Measurements from ENCODE around the gene NRN1L. TPM values are rescaled to one million over a fixed set of nuclear protein-coding genes. Genes with fewer than 3 reads are reported as not detected.

NRN1L gene
- total RNA-seq, 2 donors from 2014 or later = 7.0 to 7.3 TPM

DNA sequence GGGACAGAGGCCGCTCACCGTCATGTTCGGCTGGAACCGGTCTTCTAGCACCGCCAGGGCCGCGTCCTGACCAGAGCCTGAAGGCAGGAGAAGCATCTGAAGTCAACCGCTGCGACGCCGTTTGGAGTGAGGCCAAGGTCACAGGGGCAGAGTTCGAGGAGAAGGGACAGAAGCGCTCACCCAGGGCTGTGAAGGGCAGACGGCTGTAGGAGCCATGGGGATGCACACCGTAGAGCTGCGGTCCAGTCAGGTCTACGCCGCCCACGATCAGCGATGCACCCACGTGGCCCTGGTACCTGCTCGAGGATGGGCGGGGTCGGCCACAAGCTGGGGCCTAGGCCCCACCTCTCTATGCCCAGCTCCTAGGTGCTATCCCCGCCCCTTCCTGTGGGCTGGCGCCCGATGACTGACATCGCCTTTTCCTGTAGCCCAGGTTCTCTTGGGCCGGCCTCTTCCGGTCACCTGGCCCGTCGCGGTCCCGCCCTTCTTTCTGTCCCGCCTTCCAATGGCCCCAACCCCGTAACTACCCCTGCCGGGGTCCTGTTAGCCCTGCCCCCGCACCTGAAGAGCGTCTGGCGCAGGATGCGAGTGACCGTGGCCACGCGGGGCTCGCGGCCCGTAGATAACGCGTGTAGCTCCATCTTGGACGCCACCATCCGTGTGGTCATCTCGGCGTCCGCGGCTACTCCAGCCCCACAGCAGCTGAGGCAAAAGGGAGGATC is 50.9 kb downstream of the NRN1L start:
- TF ChIP-seq, protein P1, sequence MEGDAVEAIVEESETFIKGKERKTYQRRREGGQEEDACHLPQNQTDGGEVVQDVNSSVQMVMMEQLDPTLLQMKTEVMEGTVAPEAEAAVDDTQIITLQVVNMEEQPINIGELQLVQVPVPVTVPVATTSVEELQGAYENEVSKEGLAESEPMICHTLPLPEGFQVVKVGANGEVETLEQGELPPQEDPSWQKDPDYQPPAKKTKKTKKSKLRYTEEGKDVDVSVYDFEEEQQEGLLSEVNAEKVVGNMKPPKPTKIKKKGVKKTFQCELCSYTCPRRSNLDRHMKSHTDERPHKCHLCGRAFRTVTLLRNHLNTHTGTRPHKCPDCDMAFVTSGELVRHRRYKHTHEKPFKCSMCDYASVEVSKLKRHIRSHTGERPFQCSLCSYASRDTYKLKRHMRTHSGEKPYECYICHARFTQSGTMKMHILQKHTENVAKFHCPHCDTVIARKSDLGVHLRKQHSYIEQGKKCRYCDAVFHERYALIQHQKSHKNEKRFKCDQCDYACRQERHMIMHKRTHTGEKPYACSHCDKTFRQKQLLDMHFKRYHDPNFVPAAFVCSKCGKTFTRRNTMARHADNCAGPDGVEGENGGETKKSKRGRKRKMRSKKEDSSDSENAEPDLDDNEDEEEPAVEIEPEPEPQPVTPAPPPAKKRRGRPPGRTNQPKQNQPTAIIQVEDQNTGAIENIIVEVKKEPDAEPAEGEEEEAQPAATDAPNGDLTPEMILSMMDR (conservative IDR thresholded peaks at IDR 0.05) = no peak
- H3K36me3 ChIP-seq (ENCODE audit: control insufficient read depth, insufficient read depth, low read length) = no peaks in the 10 kb centered on the region
- no peaks in the 10 kb centered on the region for H3K9me3 Mint-ChIP-seq
- H3K27ac ChIP-seq (ENCODE audit: low read depth, low read length) = no peak overlapping the region
- peaks cover 24% of the 10 kb centered on the region for H3K4me1 Mint-ChIP-seq
- DNase-seq = peak; percentile 98
- H3K9ac ChIP-seq (ENCODE audit: extremely low read depth, low read length, poor library complexity, severe bottlenecking) = peak overlapping the region; percentile 77
- H3K36me3 Mint-ChIP-seq (ENCODE audit: low read depth) = peaks cover 12% of the 10 kb centered on the region
- H3K27me3 Mint-ChIP-seq (ENCODE audit: insufficient read depth) = no peaks in the 10 kb centered on the region
- no peaks in the 10 kb centered on the region for H3K4me1 ChIP-seq (ENCODE audit: control insufficient read depth, insufficient read depth, low read length)
- WGBS, 2 experiments (ENCODE audit: insufficient coverage in 1 of 2, insufficient read length in 1 of 2) = 0% methylated on average over 26 to 55 of the region's 55 CpGs
- H3K9me3 ChIP-seq (ENCODE audit: control insufficient read depth, low read length) = no peaks in the 10 kb centered on the region
- H3K27me3 ChIP-seq (ENCODE audit: control insufficient read depth, insufficient read depth, low read length, poor library complexity, severe bottlenecking) = no peaks in the 10 kb centered on the region
- H3K27ac Mint-ChIP-seq = peak overlapping the region; percentile 99
- peak overlapping the region; percentile 93 for H3K4me3 ChIP-seq (ENCODE audit: low read length)
- peak overlapping the region; percentile 100 for H3K4me3 Mint-ChIP-seq

Other genes with a start within 250 kb of the NRN1L start
- gene CARMIL2, start 239.7 kb upstream of the NRN1L start, total RNA-seq = 10 to 100 TPM; 13.6 to 19.8 TPM
- 10 to 100 TPM; 39.3 to 41.5 TPM for gene ACD, start 224.6 kb upstream of the NRN1L start, total RNA-seq
- gene PARD6A, start 223.9 kb upstream of the NRN1L start, total RNA-seq = 1 to 10 TPM; 2.6 to 3.7 TPM
- 10 to 100 TPM; 19.0 to 21.2 TPM for gene ENKD1, start 218.1 kb upstream of the NRN1L start, total RNA-seq
- 1 to 10 TPM; 3.6 to 4.7 TPM for gene C16orf86, start 218.1 kb upstream of the NRN1L start, total RNA-seq
- gene GFOD2, start 165.6 kb upstream of the NRN1L start, total RNA-seq = 10 to 100 TPM; 18.2 to 21.2 TPM
- 10 to 100 TPM; 19.2 to 22.5 TPM for gene RANBP10, start 78.3 kb upstream of the NRN1L start, total RNA-seq
- gene TSNAXIP1, start 78.0 kb upstream of the NRN1L start, total RNA-seq = 1 to 10 TPM; 2.8 to 3.2 TPM
- gene THAP11, start 42.6 kb upstream of the NRN1L start, total RNA-seq = 10 to 100 TPM; 28.0 to 32.9 TPM
- 100 to 1,000 TPM; 201 to 218 TPM for gene NUTF2, start 38.0 kb upstream of the NRN1L start, total RNA-seq
- 10 to 100 TPM; 43.7 to 57.2 TPM for gene CENPT, start 37.2 kb upstream of the NRN1L start, total RNA-seq
- gene EDC4, start 11.8 kb upstream of the NRN1L start, total RNA-seq = 10 to 100 TPM; 69.2 to 74.3 TPM
- gene PSKH1, start 8.4 kb downstream of the NRN1L start, total RNA-seq = 10 to 100 TPM; 32.1 to 37.4 TPM
- 1 to 10 TPM in 1 of 2 donors, under 1 TPM in 1; 0.66 to 2.3 TPM for gene CTRL, start 47.0 kb downstream of the NRN1L start, total RNA-seq
- gene PSMB10, start 52.0 kb downstream of the NRN1L start, total RNA-seq = 10 to 100 TPM; 15.5 to 16.5 TPM
- 10 to 100 TPM in 1 of 2 donors, 1 to 10 TPM in 1; 8.4 to 14.3 TPM for gene LCAT, start 59.2 kb downstream of the NRN1L start, total RNA-seq
- gene SLC12A4, start 83.8 kb downstream of the NRN1L start, total RNA-seq = 10 to 100 TPM; 37.9 to 43.4 TPM
- 1 to 10 TPM; 2.9 to 3.5 TPM for gene DPEP3, start 95.6 kb downstream of the NRN1L start, total RNA-seq
- under 1 TPM in 1 of 2 donors, not detected in 1; 0.20 TPM for gene DPEP2, start 114.6 kb downstream of the NRN1L start, total RNA-seq
- gene DPEP2NB, start 131.0 kb downstream of the NRN1L start, total RNA-seq = not detected
- 10 to 100 TPM; 12.1 to 12.3 TPM for gene DDX28, start 138.3 kb downstream of the NRN1L start, total RNA-seq
- gene DUS2, start 138.4 kb downstream of the NRN1L start, total RNA-seq = 10 to 100 TPM; 23.4 to 24.0 TPM
- 10 to 100 TPM; 27.4 to 30.1 TPM for gene NFATC3, start 200.5 kb downstream of the NRN1L start, total RNA-seq

All from endodermal cell (in vitro differentiated cells).